ENCODE results near the gene INSIG1.

Gene INSIG1

DNA sequence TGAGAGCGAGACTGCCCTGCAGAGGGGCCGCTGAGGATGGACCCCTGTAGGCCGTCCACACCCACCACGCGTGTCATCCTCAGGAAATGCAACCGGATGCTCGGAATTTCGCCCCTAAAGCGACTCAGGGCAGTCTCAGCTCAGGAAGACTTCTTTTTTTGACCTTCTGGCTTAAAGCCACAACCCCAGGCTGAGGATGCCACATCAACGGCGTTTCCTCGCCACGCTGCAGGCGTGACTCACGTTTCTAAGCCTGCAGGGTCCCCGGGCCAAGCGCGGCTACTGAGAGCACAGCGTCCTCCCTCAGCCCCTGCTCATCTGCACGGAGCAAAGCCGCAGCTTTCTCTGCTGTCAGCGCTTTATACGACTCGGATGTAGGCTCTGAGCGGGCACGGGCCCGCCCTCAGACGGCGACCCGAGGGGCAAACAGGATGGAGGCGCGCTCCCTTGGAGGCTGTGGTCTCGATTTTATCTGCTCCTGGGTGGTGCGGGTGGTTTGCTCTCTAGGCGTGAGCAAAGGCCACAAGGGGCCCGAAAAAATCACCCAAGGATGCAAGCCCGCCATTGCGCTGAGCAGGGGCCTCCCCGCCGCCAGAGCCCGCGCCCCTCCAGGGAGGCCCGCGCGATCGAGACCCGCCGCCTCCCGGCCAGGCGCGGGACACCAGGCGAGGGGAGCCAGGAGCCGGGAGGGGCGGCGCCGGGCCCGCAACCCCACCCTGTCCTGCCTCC is 726 bp upstream of the INSIG1 start:
- peak overlapping the region; percentile 79 for H3K9ac ChIP-seq (ENCODE audit: low read length)
- H3K27ac ChIP-seq (ENCODE audit: low read depth, low read length, poor library complexity, severe bottlenecking), result peak overlapping the region; percentile 85
- no peaks in the 10 kb centered on the region for H3K9me3 ChIP-seq (ENCODE audit: low read length)
- peaks cover 34% of the 10 kb centered on the region for H3K79me2 ChIP-seq (ENCODE audit: insufficient read depth, low read length)
- H3F3A ChIP-seq (ENCODE audit: insufficient read depth, low read length), result no peaks in the 10 kb centered on the region
- TF ChIP-seq, protein P1, sequence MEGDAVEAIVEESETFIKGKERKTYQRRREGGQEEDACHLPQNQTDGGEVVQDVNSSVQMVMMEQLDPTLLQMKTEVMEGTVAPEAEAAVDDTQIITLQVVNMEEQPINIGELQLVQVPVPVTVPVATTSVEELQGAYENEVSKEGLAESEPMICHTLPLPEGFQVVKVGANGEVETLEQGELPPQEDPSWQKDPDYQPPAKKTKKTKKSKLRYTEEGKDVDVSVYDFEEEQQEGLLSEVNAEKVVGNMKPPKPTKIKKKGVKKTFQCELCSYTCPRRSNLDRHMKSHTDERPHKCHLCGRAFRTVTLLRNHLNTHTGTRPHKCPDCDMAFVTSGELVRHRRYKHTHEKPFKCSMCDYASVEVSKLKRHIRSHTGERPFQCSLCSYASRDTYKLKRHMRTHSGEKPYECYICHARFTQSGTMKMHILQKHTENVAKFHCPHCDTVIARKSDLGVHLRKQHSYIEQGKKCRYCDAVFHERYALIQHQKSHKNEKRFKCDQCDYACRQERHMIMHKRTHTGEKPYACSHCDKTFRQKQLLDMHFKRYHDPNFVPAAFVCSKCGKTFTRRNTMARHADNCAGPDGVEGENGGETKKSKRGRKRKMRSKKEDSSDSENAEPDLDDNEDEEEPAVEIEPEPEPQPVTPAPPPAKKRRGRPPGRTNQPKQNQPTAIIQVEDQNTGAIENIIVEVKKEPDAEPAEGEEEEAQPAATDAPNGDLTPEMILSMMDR (IDR thresholded peaks at IDR 0.05; ENCODE audit: low read length), result peak; percentile 39; the same call in 1 of the 2 replicates
- TF ChIP-seq EZH2 (IDR thresholded peaks at IDR 0.05; ENCODE audit: borderline replicate concordance, low read length), result no peak
- H3K36me3 ChIP-seq (ENCODE audit: insufficient read depth, low read length), result peaks cover 37% of the 10 kb centered on the region
- no peaks in the 10 kb centered on the region for H3K27me3 ChIP-seq (ENCODE audit: insufficient read depth, low read length)
- peak overlapping the region; percentile 68 for H3K4me3 ChIP-seq (ENCODE audit: low read depth, low read length, poor library complexity, severe bottlenecking)
- peaks cover 7% of the 10 kb centered on the region for H4K20me1 ChIP-seq (ENCODE audit: insufficient read depth, low read length)
- peaks cover 42% of the 10 kb centered on the region for H3K4me1 ChIP-seq (ENCODE audit: insufficient read depth, low read length, severe bottlenecking)
- H3K9me2 ChIP-seq (ENCODE audit: low read depth, low read length), result no peaks in the 10 kb centered on the region
- no peak overlapping the region for H2AFZ ChIP-seq (ENCODE audit: low read length)
- H3K4me2 ChIP-seq (ENCODE audit: low read length), result peak overlapping the region; percentile 77

DNA sequence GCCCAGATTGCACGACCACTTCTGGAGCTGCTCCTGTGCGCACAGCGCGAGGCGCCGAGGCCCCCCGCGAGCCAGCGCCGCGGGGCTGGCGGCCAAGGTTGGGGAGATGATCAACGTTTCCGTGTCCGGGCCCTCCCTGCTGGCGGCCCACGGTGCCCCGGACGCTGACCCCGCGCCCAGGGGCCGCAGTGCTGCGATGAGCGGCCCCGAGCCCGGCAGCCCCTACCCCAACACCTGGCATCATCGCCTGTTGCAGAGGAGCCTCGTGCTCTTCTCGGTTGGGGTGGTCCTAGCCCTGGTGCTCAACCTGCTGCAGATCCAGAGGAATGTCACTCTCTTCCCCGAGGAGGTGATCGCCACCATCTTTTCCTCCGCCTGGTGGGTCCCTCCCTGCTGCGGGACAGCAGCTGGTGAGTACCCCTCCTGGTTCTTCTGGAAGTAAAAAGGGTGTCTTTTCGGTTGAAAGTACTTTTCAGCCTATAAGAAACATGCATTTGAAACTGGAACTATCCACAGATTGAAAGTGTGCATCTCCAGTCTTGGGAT is 683 bp downstream of the INSIG1 start:
- Histone ChIP-seq H3K4me2 (ENCODE audit: low read length) (peak overlapping the region; percentile 76), H3K9me2 (ENCODE audit: low read depth, low read length) (no peaks in the 10 kb centered on the region), H2AFZ (ENCODE audit: low read length) (no peak overlapping the region), H4K20me1 (ENCODE audit: insufficient read depth, low read length) (peaks cover 10% of the 10 kb centered on the region), H3K9me3 (ENCODE audit: low read length) (no peaks in the 10 kb centered on the region), H3F3A (ENCODE audit: insufficient read depth, low read length) (no peaks in the 10 kb centered on the region), H3K79me2 (ENCODE audit: insufficient read depth, low read length) (peaks cover 37% of the 10 kb centered on the region), H3K27me3 (ENCODE audit: insufficient read depth, low read length) (no peaks in the 10 kb centered on the region), H3K4me1 (ENCODE audit: insufficient read depth, low read length, severe bottlenecking) (peaks cover 42% of the 10 kb centered on the region), H3K27ac (ENCODE audit: low read depth, low read length, poor library complexity, severe bottlenecking) (peak overlapping the region; percentile 88), H3K9ac (ENCODE audit: low read length) (peak overlapping the region; percentile 95), H3K4me3 (ENCODE audit: low read depth, low read length, poor library complexity, severe bottlenecking) (peak overlapping the region; percentile 88), H3K36me3 (ENCODE audit: insufficient read depth, low read length) (peaks cover 51% of the 10 kb centered on the region)
- TF ChIP-seq, protein P1 (IDR thresholded peaks at IDR 0.05; ENCODE audit: low read length), result no peak
- no peak for TF ChIP-seq EZH2 (IDR thresholded peaks at IDR 0.05; ENCODE audit: borderline replicate concordance, low read length)

DNA sequence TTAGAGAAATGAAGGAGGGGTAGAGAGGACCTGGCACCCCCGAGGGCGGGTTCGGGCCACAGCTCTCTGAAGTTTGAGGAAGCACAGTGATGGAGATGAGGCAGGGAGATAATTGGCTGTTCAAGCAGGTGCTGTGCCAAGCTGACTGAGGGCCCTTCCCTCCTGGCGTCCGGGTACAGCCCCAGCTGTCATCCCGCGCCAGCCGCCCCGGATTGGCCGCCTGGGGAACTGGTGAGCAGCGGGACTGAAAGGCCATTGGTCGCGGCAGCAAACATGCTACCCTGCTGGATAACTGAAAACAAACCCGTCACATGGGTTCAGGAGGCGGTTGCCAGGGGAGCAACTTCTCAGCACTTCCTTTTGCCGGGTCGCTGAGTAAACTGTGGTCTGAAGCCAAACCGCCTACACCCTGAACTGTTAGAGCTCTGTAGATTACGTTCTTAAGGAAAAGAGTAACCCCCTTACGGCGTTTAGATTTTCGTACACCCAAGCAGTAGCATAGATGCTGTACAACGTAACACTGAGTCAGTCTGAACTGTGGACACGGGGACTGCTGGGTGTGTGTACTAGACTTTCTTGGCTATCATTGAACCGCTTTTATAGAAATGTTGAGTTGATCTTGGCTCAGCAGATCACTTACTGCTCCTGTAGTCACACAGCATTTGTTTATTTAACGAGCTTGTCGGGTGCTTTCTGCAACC is 1.3 kb downstream of the INSIG1 start:
- no peaks in the 10 kb centered on the region for H3K27me3 ChIP-seq (ENCODE audit: insufficient read depth, low read length)
- peak overlapping the region; percentile 83 for H3K4me2 ChIP-seq (ENCODE audit: low read length)
- H3F3A ChIP-seq (ENCODE audit: insufficient read depth, low read length), result no peaks in the 10 kb centered on the region
- H3K9me3 ChIP-seq (ENCODE audit: low read length), result no peaks in the 10 kb centered on the region
- H3K4me3 ChIP-seq (ENCODE audit: low read depth, low read length, poor library complexity, severe bottlenecking), result peak overlapping the region; percentile 88
- peak overlapping the region; percentile 88 for H3K27ac ChIP-seq (ENCODE audit: low read depth, low read length, poor library complexity, severe bottlenecking)
- H4K20me1 ChIP-seq (ENCODE audit: insufficient read depth, low read length), result peaks cover 10% of the 10 kb centered on the region
- no peak overlapping the region for H2AFZ ChIP-seq (ENCODE audit: low read length)
- peaks cover 57% of the 10 kb centered on the region for H3K36me3 ChIP-seq (ENCODE audit: insufficient read depth, low read length)
- H3K9ac ChIP-seq (ENCODE audit: low read length), result peak overlapping the region; percentile 95
- no peaks in the 10 kb centered on the region for H3K9me2 ChIP-seq (ENCODE audit: low read depth, low read length)
- TF ChIP-seq, protein P1 (IDR thresholded peaks at IDR 0.05; ENCODE audit: low read length), result no peak
- no peak for TF ChIP-seq EZH2 (IDR thresholded peaks at IDR 0.05; ENCODE audit: borderline replicate concordance, low read length)
- peaks cover 42% of the 10 kb centered on the region for H3K4me1 ChIP-seq (ENCODE audit: insufficient read depth, low read length, severe bottlenecking)
- H3K79me2 ChIP-seq (ENCODE audit: insufficient read depth, low read length), result peaks cover 40% of the 10 kb centered on the region
